Measurements from ENCODE around the gene CYP11A1.

Gene CYP11A1

GRCh38 chr15:74318376-74319137, 48.9 kb downstream of the CYP11A1 start:
- DNase-seq = no peak

GRCh38 chr15:74317820-74318375, 49.5 kb downstream of the CYP11A1 start:
- no peak for DNase-seq

GRCh38 chr15:74316141-74316540, 51.3 kb downstream of the CYP11A1 start:
- no peak for DNase-seq

DNA sequence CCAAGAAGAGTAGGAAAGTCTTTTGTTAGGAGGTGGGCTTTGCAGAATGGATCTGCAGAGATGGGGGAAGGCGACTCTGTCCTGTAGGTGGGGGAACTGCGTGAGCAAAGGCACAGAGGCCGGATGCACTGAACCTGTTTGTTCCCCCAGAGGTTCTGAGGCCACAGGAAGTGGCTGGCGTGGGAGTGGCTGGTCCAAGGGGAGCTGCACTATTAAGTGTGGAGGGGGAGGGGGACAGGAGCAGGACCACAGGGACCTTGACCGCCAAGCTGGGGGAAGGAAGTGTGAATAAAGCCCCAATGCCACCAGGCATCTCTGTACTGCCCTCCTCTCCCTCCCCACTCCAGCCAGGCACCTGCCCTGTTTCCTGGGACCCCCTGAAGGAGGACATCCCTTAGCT, 51.8 kb downstream of the CYP11A1 start:
- no peak for DNase-seq

DNA sequence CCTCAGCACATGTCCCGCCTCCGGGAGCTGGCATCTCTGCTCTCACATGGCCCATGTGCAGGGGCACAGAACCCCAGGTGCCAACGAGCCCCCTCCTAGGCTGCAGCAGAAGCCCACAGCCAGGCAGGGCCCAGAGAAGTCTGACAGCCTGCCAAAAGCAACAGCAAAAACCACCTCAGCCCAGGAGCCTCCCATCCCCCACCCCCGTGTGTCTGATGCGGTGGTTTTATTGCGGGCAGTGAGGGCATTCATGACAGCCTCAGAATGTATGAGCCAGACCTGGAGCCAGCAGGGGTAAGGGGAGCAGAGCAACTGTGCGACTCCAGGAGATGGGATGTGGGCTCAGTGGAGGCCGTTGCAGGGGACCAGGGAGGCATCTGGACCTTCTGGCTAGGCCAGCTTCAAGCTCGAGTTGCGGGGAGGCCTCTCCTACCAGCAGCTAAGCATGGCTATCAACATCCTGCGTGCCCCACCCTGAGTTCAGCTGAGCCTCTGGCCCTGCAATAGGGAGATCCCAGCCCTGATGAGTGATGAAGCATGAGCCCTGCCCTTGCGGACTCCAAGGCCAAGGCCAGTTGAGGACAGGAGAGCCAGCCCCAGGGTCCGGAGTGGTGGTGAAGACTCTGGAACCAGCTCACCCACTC, 52.5 kb downstream of the CYP11A1 start:
- no peak for DNase-seq

DNA sequence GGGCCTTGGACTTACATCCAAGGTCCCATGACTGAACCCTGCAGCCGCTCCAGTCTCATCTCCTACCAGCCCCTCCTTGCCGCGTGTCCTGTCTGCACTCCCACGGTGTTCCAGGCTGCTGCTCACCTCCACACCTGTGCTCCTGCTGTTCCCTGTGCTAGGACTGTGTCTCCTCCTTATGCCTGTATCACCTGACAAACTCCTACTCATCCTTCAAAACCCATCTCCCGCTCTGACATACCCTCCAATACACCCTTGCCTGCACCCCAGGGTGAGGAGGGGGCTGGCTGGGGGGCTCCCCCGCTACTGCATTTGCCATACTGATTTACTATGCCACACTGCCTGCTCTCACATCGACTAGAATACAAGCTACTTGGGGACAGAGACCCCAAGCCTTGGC, 53.6 kb downstream of the CYP11A1 start:
- DNase-seq = no peak

DNA sequence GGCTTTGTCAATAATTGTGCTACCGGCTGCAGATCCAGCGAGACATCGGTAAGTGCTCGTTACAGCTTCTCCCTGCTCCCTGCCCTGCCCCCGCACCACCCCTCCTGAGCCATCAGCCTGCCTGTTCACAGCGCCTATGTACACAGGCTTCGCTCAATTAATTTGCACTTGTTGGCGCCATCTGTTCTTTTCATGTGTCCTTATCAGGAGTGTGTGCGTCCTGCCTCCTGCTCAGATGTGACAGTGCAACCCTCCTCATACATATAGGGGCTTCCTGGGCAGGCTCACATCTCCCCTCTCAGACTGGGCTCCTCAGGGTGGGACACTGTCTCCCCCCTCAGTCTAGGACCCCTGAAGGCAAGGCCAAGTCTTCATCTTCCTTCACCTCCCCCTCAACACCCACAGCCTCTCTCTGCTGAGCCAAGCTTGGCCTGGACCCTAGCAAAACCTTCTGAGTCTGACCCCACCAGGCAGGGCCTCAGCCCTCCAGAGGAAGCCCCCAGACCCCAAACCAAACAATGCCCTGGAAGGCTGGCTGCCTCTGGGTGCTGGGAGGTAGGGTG, 54.9 kb downstream of the CYP11A1 start:
- DNase-seq = no peak

DNA sequence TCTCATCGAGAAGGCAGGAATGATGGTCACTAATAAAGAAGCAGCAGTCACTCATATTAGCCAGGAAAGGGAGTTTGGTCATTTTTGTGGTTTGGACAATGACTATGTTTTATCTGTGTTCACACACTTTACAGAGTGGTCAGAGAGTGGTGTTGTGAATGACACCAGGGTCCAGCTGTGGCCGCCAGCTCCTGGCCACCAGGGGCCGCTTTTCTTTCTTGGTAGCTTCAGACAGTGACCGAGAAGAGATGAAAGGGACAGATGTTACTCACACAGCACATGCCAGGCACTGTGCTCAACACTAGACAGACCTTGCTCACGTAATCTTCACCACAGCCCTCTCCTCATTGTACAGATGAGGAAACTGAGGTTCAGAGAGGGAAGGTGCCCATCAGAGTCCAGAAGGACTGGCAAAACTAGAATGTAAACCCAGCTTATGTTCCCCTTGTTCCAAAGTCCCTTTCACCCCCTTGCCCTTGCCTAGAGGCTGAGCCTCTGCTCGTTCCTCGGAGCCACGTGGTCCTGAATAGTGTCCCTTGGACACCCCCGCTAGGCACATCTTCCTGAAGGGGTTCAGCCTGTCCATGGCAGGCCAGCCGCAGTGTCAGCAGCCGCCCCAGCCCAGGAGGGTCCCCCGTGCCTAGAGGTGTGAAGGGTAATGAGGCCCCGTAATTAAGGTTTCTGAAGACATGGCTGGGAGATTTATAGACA, 55.6 kb downstream of the CYP11A1 start:
- DNase-seq = no peak

GRCh38 chr15:74307827-74308811, 59.3 kb downstream of the CYP11A1 start:
- peak; percentile 55 for DNase-seq

- DNase-seq = no peak
Measured at GRCh38 chr15:74306781-74307217, 60.6 kb downstream of the CYP11A1 start.

DNA sequence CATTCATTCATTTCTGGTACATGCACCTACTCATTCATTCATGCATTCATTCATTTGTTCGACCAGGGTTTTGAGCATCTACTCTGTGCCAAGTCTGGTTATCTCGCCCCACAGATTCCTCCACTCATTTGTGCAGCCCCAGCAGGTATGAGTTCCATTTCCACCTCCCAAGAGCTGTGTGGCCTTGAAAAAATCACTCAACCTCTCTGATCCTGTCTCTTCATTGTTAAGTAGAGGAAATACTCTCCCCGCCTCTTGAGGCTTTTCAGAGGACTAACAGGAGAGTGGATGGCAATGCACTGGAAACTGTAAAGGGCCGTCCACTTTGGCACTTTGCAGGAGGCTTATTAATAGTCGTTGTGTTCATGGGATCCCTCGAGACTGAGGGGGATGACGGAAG, 61.8 kb downstream of the CYP11A1 start:
- DNase-seq = no peak

GRCh38 chr15:74304431-74304830, 63.0 kb downstream of the CYP11A1 start:
- no peak for DNase-seq

DNA sequence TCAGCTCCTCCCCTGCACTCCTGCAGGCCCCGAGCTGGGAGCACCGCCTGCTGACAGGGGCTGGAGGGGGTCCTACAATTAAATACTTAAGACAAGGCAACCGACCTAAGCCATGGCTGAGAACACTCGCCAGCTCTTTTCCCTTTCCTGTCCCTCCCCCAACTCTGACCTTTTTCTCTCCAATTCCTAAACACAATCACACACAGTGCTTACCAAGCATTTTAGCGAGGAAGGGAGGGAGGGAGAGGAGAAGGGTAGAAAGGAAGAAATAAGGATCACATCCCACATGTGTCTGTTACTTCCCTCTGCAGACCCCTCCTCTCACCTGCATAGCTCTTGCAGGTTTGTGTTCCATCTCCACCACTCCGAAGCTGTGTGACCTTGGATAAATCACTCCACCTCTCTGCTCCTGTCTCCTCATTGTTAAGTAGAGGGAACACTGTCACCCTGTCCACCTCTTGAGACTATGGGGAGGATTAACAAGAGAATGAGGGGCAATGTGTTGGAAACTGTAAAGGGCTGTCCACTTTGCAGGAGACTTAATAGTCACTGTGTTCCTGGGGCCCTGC, 63.6 kb downstream of the CYP11A1 start:
- no peak for DNase-seq

DNA sequence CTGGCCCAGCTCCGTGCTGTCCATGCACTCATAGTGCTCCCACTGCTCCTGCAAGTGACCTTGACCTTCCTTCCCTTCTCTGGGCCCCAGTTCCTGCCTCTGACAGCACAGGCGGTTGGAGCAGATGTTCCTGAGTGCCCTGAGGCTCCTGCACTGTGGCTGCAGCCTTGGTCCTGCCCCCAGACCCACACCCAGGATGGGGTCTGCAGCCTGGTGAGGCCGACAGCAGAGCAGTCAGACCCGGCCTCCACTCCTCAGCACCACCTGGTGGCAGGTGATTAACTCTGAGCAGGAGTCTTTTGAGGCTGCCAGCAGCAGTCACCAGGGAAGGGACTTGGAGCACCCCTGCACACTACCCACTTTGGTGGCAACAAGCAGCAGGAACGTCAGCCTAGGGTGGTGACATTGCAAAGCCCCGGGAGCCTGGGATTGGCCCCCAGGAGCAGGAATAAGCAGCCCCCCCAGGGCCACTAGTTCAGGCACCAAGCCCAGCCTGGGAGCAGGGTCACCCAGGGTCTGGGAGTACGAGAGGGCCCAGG, 64.6 kb downstream of the CYP11A1 start:
- DNase-seq = peak; percentile 27

DNA sequence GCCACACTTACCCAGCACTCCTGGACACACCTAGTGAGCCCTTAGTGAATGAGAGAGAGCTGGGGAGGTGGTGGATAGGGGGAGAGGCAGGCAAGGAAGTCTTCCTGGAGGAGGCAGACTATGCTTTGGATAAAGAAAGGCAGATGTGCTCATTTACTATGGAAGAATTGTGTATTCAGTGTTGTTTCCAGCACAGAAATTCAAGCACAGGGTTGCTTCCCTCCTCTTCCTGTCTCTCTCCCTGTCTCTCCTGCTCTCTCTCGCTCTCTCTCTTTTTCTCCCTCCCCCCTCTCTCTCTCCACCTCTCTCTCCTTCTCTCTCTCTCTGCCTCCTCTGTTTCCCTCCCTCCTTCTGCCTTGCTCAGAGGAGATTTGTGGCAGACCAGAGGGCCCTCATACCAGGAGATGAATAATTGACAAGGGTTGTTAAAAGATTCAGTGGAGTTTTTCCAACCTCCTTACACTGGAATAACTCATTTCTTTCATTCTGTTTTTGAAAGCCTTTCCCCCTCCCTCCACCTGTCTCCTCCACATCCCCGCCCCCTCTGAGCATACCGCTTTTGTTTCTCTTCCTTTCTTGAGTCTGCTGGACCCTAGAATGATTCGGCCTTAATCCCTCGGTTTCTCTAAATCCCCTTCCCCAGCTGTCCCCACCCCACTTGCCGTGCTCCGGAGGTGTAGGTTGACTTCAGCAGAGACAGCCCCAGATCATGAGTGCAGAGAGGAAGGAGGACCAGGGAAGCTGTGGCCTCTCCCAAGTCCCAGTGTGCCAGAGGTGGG, 65.7 kb downstream of the CYP11A1 start:
- no peak for DNase-seq

DNA sequence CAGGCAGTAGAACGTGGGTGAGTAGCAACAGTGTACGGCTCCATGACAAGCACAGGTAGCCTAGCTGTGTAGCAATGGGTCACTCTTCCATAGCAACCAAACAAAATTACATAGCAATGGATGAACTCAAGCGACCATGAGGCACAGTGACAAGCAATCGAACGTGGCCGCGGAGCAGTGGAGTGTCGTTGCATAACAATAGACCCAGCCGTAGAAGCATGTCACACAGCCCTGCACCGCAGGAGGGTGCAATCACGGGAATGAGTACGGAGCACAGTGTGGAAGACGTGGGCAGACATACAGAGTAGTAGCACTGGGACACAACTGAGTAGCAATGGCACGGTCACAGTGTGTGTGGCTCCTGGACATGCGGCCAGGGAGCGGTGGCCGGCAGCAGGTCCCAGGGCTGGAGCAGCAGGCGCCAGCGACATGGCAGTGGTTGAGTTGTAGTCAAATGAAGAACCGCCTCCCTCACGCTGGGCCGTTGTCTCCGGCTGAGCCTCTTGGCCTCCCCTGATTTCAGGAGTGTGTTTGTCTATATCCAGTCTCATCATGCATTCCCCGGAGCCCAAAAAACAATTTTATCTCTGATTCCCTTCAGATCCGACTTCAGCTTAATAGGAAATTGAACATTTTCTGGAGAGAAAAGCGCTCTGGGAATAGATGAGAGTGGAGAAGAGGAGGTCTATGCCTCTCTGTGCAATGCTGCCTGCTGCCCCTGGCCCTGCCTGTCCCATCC, 67.2 kb downstream of the CYP11A1 start:
- DNase-seq = no peak

GRCh38 chr15:74297887-74298286, 69.6 kb downstream of the CYP11A1 start:
- no peak for DNase-seq

DNA sequence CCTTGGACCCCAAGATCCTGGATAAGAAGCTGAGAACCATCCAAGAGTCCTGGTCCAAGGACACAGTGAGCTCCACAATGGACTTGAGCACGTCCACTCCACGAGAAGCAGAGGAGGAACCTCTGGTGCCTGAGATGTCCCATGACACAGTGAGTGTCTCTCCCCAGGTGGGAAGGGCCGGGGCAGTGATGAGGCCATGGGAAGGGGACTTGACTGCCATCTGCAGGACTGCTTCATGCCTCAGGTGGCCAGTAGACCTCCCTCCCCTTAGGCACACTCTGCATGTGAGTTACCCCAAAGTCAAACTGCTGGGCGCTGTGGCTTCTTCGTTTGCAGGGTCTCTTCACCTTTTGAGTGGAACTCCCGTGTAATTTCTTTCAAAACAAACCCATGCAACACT, 71.6 kb downstream of the CYP11A1 start:
- DNase-seq = no peak

GRCh38 chr15:74294010-74294409, 73.4 kb downstream of the CYP11A1 start:
- no peak for DNase-seq

All from hematopoietic multipotent progenitor cell treated with erythropoietin and hydrocortisone succinate and interleukin-3 and kit ligand, for 8 days (in vitro differentiated cells).